ENCODE measurements around the gene PBX3. TPM values are rescaled to one million over a fixed set of nuclear protein-coding genes. Genes with fewer than 3 reads are reported as not detected.

The PBX3 gene
- total and polyA plus RNA-seq, 9 of the 15 experiments (the other 6 are each of a cell fraction or from before 2014, with no cell fraction given) = 0.14 to 5.8 (median 0.92) TPM

- no peak for TF ChIP-seq CHD7 (IDR thresholded peaks at IDR 0.05; ENCODE audit: low read depth, low read length)
- TF ChIP-seq MEF2A (IDR thresholded peaks at IDR 0.05; ENCODE audit: control insufficient read depth, low read depth, low read length) = no peak
- no peak for TF ChIP-seq ID3 (CRISPR knock-in tag; IDR thresholded peaks at IDR 0.05)
- no peak for TF ChIP-seq ID3 (tag; IDR thresholded peaks at IDR 0.05)
- TF ChIP-seq ZNF217 (CRISPR knock-in tag; IDR thresholded peaks at IDR 0.05) = no peak
- TF ChIP-seq FOXO4 (CRISPR knock-in tag; IDR thresholded peaks at IDR 0.05) = no peak
These were observed 147.4 kb downstream of the PBX3 start (continued) for GRCh38 chr9:125894566-125894965.
